Liver (tissue), 9 donors: ENCODE data around the gene P4HTM. TPM values are rescaled to one million over a fixed set of nuclear protein-coding genes. Genes with fewer than 3 reads are reported as not detected.

Experiments used
- DNase-seq: peaks from one replicate; pipeline ENCODE4 v3.0.0-alpha.2; 2017; ENCODE audit warnings: low spot score
- H3K27ac ChIP-seq, 2 donors: one replicate each; pipeline ENCODE4 v1.7.0; 2013; ENCODE audit warnings: inconsistent platforms in 2 of 2, low read length in 2 of 2, control low read depth in 1 of 2, low read depth in 1 of 2, mild to moderate bottlenecking in 1 of 2
- H3K27me3 ChIP-seq, 4 donors: one replicate each; pipeline versions ENCODE4 v1.6.1 to v1.7.0; 2013; ENCODE audit warnings: low read length in 3 of 4, inconsistent platforms in 1 of 4, mild to moderate bottlenecking in 1 of 4, moderate library complexity in 1 of 4; ENCODE audit not compliant: control insufficient read depth in 4 of 4, insufficient read depth in 4 of 4
- H3K36me3 ChIP-seq, 4 donors: one replicate each; pipeline versions ENCODE4 v1.6.1 to v1.7.0; 2013; ENCODE audit warnings: low read length in 3 of 4, mild to moderate bottlenecking in 3 of 4, low read depth in 1 of 4, moderate library complexity in 1 of 4; ENCODE audit not compliant: control insufficient read depth in 4 of 4, insufficient read depth in 3 of 4
- H3K4me1 ChIP-seq, 4 donors: one replicate each; pipeline versions ENCODE4 v1.6.1 to v1.7.0; 2013; ENCODE audit warnings: low read length in 3 of 4, mild to moderate bottlenecking in 3 of 4, moderate library complexity in 1 of 4; ENCODE audit not compliant: control insufficient read depth in 4 of 4, insufficient read depth in 4 of 4
- H3K4me3 ChIP-seq, 3 donors: one replicate each; pipeline versions ENCODE4 v1.6.1 to v1.7.0; 2013; ENCODE audit warnings: low read length in 3 of 3, control low read depth in 1 of 3, low read depth in 1 of 3, mild to moderate bottlenecking in 1 of 3
- H3K9ac ChIP-seq, 2 donors: one replicate each; pipeline ENCODE4 v1.7.0; 2013; ENCODE audit warnings: low read length in 2 of 2, mild to moderate bottlenecking in 2 of 2, moderate library complexity in 2 of 2, control low read depth in 1 of 2, low read depth in 1 of 2
- H3K9me3 ChIP-seq, 4 donors: one replicate each; pipeline versions ENCODE4 v1.6.1 to v1.7.0; 2013; ENCODE audit warnings: low read length in 3 of 4; ENCODE audit not compliant: control insufficient read depth in 4 of 4
- FOXA1 ChIP-seq: IDR thresholded peaks from 2 replicates; pipeline ENCODE4 v1.6.1; 2016; ENCODE audit warnings: antibody characterized with exemption
- FOXA2 ChIP-seq: IDR thresholded peaks from 2 replicates; pipeline ENCODE4 v1.6.1; 2016; ENCODE audit warnings: antibody characterized with exemption
- GABPA ChIP-seq, 2 donors: IDR thresholded peaks in 1 of 2; conservative IDR thresholded peaks in 1 of 2; 2 replicates each; pipeline ENCODE4 v1.6.1; 2016; ENCODE audit warnings: antibody characterized with exemption in 2 of 2, mild to moderate bottlenecking in 1 of 2, moderate library complexity in 1 of 2
- HNF4A ChIP-seq, 2 donors: conservative IDR thresholded peaks; 2 replicates each; pipeline ENCODE4 v1.6.1; 2016; ENCODE audit warnings: antibody characterized with exemption in 2 of 2, mild to moderate bottlenecking in 2 of 2
- HNF4G ChIP-seq: IDR thresholded peaks from 2 replicates; pipeline ENCODE4 v1.6.1; 2016; ENCODE audit warnings: antibody characterized with exemption
- JUND ChIP-seq, 2 donors: IDR thresholded peaks; 2 replicates each; pipeline ENCODE4 v1.6.1; 2016; ENCODE audit warnings: antibody characterized with exemption in 2 of 2
- NR2F2 ChIP-seq: IDR thresholded peaks from 2 replicates; pipeline ENCODE4 v1.6.1; 2016; ENCODE audit warnings: antibody characterized with exemption
- RAD21 ChIP-seq, 2 donors: IDR thresholded peaks; 2 replicates each; pipeline ENCODE4 v1.6.1; 2016; ENCODE audit warnings: antibody characterized with exemption in 2 of 2, mild to moderate bottlenecking in 2 of 2
- RXRA ChIP-seq, 2 donors: IDR thresholded peaks; 2 replicates each; pipeline ENCODE4 v1.6.1; 2017 to 2018; ENCODE audit warnings: antibody characterized with exemption in 2 of 2, mild to moderate bottlenecking in 1 of 2
- SP1 ChIP-seq: IDR thresholded peaks from 2 replicates; pipeline ENCODE4 v1.6.1; 2018; ENCODE audit warnings: antibody characterized with exemption, mild to moderate bottlenecking
- TAF1 ChIP-seq: conservative IDR thresholded peaks from 2 replicates; pipeline ENCODE4 v1.6.1; 2016; ENCODE audit warnings: antibody characterized with exemption, mild to moderate bottlenecking
- YY1 ChIP-seq: IDR thresholded peaks from 2 replicates; pipeline ENCODE4 v1.6.1; 2016; ENCODE audit warnings: antibody characterized with exemption, mild to moderate bottlenecking
- WGBS: extraction: QIAGEN DNeasy Blood & Tissue Kit; methylation state at CpG from one replicate; pipeline ENCODE4 v1.1.7; 2013; 5-methylcytosine and 5-hydroxymethylcytosine counted together
- polyA plus RNA-seq, 2 donors: library from polyadenylated mRNA; stranded (reverse) in 1 of 2; unstranded in 1 of 2; fragments of 200-250 nt in 1 of 2; fragments of >200 nt in 1 of 2; fragmentation: Nextera tagmentation in 1 of 2; extraction: Ambion mirVana in 1 of 2; gene quantifications; one replicate each; pipeline versions ENCODE4 v1.2.1 to v1.2.3, GENCODE V29; 2013 to 2015
- total RNA-seq, 2 donors: library from RNA; depleted of rRNA; stranded (reverse); fragments of >200 nt; gene quantifications; one replicate each; pipeline ENCODE4 v1.2.3, GENCODE V29; 2014
- TF ChIP-seq, protein P1 (sequence below): IDR thresholded peaks from 2 replicates; pipeline ENCODE4 v1.6.1; 2016; ENCODE audit warnings: antibody characterized with exemption
- TF ChIP-seq, protein P2 (sequence below): IDR thresholded peaks from 2 replicates; pipeline ENCODE4 v1.6.1; 2016; ENCODE audit warnings: antibody characterized with exemption
- TF ChIP-seq, protein P3 (sequence below): fragments of 150-350 bp; IDR thresholded peaks from 2 replicates; pipeline ENCODE4 v1.5.1; 2017; ENCODE audit warnings: improper control_type of control experiment, low read depth, low read length; ENCODE audit not compliant: missing input control
- donor health status: healthy.
- donor health status: healthy.
- donor health status: healthy.
- donor health status: healthy.
- donor health status: healthy.

The P4HTM gene
- total and polyA plus RNA-seq, 4 donors, result 10.0 to 16.2 (median 11.9) TPM

DNA sequence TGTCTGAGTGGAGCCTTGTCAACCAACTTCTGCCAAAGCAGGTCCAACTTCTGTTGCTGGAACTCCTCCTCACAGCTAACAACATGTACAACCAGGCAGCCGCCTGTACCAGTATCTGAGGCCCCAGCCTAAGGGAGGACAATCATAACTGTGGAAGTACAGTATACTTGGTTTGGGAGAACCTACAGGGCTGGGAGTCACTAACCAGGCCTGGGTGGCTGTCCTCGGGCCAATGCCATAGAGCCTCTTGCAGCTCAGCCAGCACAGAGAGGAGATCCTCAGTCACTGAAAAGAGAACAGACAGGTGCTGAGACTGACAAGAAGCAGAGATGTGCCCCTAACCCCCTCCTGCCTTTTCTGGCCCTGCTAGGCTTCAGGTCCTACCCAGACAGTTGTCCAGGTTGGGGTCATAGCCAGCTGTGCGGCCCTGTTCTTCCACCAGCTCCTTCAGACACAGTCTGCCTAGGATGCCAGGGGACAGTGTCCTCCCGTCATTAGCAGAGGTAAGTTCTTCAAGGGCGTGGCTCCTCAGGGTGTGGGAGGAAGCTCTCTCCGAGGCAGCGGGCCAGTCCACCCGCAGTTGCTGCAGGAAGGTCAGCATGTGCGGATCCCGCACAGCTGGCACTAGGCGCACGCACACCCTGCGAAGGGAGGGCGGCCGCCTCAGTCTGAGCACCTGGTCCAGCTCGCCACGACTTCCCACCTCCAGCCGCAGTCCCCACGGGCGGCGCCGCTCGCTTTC lies 27.4 kb downstream of the P4HTM start:
- Histone ChIP-seq H3K4me1 (peaks cover 9 to 36% (median 27%) of the 10 kb centered on the region in 4 donors), H3K27ac (no peak overlapping the region), H3K9ac (no peak overlapping the region), H3K36me3 (peaks cover 8 to 33% (median 15%) of the 10 kb centered on the region in 4 donors), H3K27me3 (no peaks in the 10 kb centered on the region), H3K9me3 (no peaks in the 10 kb centered on the region), H3K4me3 (peak overlapping the region; percentile 55 to 95 (median 89))
- no peak for DNase-seq
- TF ChIP-seq RAD21 (IDR thresholded peaks at IDR 0.05) (no peak), RXRA (IDR thresholded peaks at IDR 0.05) (no peak), YY1 (no peak), FOXA2 (no peak), FOXA1 (no peak), SP1 (no peak), HNF4G (no peak), GABPA (IDR thresholded peaks at IDR 0.05 in 1 of 2, conservative IDR thresholded peaks at IDR 0.05 in 1 of 2) (no peak), NR2F2 (no peak), HNF4A (conservative IDR thresholded peaks at IDR 0.05) (no peak)
- TF ChIP-seq, protein P1, sequence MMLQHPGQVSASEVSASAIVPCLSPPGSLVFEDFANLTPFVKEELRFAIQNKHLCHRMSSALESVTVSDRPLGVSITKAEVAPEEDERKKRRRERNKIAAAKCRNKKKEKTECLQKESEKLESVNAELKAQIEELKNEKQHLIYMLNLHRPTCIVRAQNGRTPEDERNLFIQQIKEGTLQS, result no peak
- TF ChIP-seq, protein P2, sequence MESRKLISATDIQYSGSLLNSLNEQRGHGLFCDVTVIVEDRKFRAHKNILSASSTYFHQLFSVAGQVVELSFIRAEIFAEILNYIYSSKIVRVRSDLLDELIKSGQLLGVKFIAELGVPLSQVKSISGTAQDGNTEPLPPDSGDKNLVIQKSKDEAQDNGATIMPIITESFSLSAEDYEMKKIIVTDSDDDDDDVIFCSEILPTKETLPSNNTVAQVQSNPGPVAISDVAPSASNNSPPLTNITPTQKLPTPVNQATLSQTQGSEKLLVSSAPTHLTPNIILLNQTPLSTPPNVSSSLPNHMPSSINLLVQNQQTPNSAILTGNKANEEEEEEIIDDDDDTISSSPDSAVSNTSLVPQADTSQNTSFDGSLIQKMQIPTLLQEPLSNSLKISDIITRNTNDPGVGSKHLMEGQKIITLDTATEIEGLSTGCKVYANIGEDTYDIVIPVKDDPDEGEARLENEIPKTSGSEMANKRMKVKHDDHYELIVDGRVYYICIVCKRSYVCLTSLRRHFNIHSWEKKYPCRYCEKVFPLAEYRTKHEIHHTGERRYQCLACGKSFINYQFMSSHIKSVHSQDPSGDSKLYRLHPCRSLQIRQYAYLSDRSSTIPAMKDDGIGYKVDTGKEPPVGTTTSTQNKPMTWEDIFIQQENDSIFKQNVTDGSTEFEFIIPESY, result no peak
- TF ChIP-seq, protein P3, sequence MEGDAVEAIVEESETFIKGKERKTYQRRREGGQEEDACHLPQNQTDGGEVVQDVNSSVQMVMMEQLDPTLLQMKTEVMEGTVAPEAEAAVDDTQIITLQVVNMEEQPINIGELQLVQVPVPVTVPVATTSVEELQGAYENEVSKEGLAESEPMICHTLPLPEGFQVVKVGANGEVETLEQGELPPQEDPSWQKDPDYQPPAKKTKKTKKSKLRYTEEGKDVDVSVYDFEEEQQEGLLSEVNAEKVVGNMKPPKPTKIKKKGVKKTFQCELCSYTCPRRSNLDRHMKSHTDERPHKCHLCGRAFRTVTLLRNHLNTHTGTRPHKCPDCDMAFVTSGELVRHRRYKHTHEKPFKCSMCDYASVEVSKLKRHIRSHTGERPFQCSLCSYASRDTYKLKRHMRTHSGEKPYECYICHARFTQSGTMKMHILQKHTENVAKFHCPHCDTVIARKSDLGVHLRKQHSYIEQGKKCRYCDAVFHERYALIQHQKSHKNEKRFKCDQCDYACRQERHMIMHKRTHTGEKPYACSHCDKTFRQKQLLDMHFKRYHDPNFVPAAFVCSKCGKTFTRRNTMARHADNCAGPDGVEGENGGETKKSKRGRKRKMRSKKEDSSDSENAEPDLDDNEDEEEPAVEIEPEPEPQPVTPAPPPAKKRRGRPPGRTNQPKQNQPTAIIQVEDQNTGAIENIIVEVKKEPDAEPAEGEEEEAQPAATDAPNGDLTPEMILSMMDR, result no peak
- WGBS, result 12% methylated on average over 23 of the region's 23 CpGs

DNA sequence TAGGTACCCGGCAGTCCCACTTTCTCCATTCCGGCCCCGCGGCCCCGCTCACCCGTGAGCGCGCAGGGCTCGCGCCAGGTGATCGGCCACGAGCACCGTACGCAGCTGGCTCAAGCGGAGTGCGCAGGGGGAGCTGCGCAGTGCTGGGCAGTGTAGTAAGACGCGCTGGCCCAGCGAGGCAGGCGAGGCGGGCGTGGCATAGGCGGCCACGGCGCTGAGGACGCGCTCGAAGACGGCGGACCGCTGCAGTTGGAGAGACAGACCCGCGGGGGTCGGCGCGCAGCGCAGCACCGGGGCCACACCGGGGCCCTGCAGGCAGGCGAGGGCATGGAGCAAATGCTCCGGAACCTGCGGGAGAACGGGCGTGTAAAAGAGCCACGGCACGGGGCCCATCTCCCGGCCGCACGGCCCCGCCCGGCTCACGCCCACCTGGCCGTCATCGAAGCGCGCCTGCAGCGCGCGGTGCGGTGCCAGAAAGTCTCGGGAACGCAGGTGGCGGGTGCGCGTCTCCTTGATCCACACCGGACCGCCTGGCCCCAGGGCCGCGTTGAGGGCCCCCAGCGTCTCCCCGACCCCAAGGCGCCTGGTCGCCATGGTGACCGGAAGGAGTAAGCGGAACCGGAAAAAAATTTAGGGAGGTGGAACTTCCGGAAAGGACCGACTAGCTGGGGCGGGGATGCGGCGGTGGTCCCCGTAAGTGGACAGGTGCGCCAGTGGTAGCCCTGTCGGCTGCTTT lies 28.1 kb downstream of the P4HTM start, which contains the start of gene DALRD3:
Gene DALRD3, minus strand, starts transcription at position 610 of the 736 bp plus-strand sequence. Its CDS starts 16 bp downstream, at position 594.
- Histone ChIP-seq H3K36me3 (peaks cover 7 to 27% (median 15%) of the 10 kb centered on the region in 4 donors), H3K4me1 (peaks cover 11 to 43% (median 35%) of the 10 kb centered on the region in 4 donors)
- under 1% methylated on average over 85 of the region's 85 CpGs for WGBS

More for the DNA sequence above, 28.1 kb downstream of the P4HTM start, which contains the start of gene DALRD3:
- peak; percentile 71 for DNase-seq
- H3K9me3 ChIP-seq, result no peaks in the 10 kb centered on the region
- peak within 1 kb of the TSS; percentile 55 to 95 (median 89) for H3K4me3 ChIP-seq
- H3K9ac ChIP-seq, result peak within 1 kb of the TSS; percentile 15 to 67
- no peaks in the 10 kb centered on the region for H3K27me3 ChIP-seq
- TF ChIP-seq YY1 (peak; percentile 9), JUND (IDR thresholded peaks at IDR 0.05) (no peak), TAF1 (no peak), GABPA (IDR thresholded peaks at IDR 0.05 in 1 of 2, conservative IDR thresholded peaks at IDR 0.05 in 1 of 2) (peak in 1 of 2 donors; percentile 91)
- peak within 1 kb of the TSS; percentile 46 to 53 for H3K27ac ChIP-seq
